Measurements from ENCODE around the gene RBM17.

- TF ChIP-seq KLF11 (CRISPR knock-in tag; IDR thresholded peaks at IDR 0.05) (no peak), ZBTB21 (CRISPR knock-in tag; IDR thresholded peaks at IDR 0.05) (no peak), DNMT3B (CRISPR knock-in tag; conservative IDR thresholded peaks at IDR 0.05) (no peak), POLR2A (IDR thresholded peaks at IDR 0.05; ENCODE audit: insufficient read depth in 1 of 2, low read depth in 2 of 2, low read length in 2 of 2) (no peak), HNF1A (IDR thresholded peaks at IDR 0.05; ENCODE audit: low read depth) (no peak), HNF1A (CRISPR knock-in tag; IDR thresholded peaks at IDR 0.05; ENCODE audit: borderline replicate concordance) (no peak), ZFX (CRISPR knock-in tag; IDR thresholded peaks at IDR 0.05; ENCODE audit: low read depth) (no peak), TCF7L2 (IDR thresholded peaks at IDR 0.05; ENCODE audit: low read depth, low read length) (no peak), ATM (IDR thresholded peaks at IDR 0.05; ENCODE audit: borderline replicate concordance) (no peak), GTF3A (CRISPR knock-in tag; conservative IDR thresholded peaks at IDR 0.05) (no peak), CHD4 (IDR thresholded peaks at IDR 0.05; ENCODE audit: borderline replicate concordance, low read length) (no peak), NR1H2 (CRISPR knock-in tag; IDR thresholded peaks at IDR 0.05; ENCODE audit: borderline replicate concordance, low read depth) (no peak)
- TF ChIP-seq, protein P1, sequence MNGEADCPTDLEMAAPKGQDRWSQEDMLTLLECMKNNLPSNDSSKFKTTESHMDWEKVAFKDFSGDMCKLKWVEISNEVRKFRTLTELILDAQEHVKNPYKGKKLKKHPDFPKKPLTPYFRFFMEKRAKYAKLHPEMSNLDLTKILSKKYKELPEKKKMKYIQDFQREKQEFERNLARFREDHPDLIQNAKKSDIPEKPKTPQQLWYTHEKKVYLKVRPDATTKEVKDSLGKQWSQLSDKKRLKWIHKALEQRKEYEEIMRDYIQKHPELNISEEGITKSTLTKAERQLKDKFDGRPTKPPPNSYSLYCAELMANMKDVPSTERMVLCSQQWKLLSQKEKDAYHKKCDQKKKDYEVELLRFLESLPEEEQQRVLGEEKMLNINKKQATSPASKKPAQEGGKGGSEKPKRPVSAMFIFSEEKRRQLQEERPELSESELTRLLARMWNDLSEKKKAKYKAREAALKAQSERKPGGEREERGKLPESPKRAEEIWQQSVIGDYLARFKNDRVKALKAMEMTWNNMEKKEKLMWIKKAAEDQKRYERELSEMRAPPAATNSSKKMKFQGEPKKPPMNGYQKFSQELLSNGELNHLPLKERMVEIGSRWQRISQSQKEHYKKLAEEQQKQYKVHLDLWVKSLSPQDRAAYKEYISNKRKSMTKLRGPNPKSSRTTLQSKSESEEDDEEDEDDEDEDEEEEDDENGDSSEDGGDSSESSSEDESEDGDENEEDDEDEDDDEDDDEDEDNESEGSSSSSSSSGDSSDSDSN (CRISPR knock-in tag; IDR thresholded peaks at IDR 0.05), result no peak
- TF ChIP-seq, protein P2, sequence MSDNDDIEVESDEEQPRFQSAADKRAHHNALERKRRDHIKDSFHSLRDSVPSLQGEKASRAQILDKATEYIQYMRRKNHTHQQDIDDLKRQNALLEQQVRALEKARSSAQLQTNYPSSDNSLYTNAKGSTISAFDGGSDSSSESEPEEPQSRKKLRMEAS (IDR thresholded peaks at IDR 0.05), result no peak
These were observed 75.6 kb downstream of the RBM17 start for GRCh38 chr10:6164271-6165095.

Measured in HepG2 (cell line).